Ovary (tissue), 3 donors: Measurements from ENCODE around the gene UCHL5.

Source experiments
- EP300 ChIP-seq: sonication (generic); formaldehyde crosslinking; IDR thresholded peaks from one replicate; pipeline ENCODE4 v1.6.1; 2017; ENCODE audit warnings: antibody characterized with exemption
- TF ChIP-seq, protein P1 (sequence below), 3 donors: fragments of 450-650 bp in 2 of 3; fragments of 200-600 bp in 1 of 3; IDR thresholded peaks; one replicate each; pipeline versions ENCODE4 v1.5.1 to v1.8.0; 2016 to 2022; ENCODE audit warnings: antibody characterized with exemption in 3 of 3, mild to moderate bottlenecking in 1 of 3
- donor health status: DM: no; HTN: no; CAD: no.

DNA sequence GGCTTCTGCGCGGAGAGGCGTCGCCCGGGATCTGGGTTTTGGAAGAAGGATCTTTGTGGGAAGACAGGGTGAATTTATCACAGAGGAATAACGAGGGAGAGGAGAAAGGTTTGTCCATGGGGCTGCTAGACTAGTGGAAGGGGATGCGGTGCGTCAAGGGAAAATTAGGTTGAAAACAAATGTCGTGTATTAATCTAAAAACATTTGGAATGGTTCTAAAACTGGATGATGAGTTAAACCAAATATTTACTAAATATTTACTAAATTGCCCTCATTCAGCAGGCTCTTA lies 899 bp upstream of the UCHL5 start:
- TF ChIP-seq, protein P1, sequence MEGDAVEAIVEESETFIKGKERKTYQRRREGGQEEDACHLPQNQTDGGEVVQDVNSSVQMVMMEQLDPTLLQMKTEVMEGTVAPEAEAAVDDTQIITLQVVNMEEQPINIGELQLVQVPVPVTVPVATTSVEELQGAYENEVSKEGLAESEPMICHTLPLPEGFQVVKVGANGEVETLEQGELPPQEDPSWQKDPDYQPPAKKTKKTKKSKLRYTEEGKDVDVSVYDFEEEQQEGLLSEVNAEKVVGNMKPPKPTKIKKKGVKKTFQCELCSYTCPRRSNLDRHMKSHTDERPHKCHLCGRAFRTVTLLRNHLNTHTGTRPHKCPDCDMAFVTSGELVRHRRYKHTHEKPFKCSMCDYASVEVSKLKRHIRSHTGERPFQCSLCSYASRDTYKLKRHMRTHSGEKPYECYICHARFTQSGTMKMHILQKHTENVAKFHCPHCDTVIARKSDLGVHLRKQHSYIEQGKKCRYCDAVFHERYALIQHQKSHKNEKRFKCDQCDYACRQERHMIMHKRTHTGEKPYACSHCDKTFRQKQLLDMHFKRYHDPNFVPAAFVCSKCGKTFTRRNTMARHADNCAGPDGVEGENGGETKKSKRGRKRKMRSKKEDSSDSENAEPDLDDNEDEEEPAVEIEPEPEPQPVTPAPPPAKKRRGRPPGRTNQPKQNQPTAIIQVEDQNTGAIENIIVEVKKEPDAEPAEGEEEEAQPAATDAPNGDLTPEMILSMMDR (IDR thresholded peaks at IDR 0.05): no peak
- no peak for TF ChIP-seq EP300
